HG03439 (cell line): ENCODE measurements around the gene SMIM5.
"Not testable (repeated sequence)": the region's sequence is repeated elsewhere in the genome, so short reads cannot be mapped to it uniquely, and the experiment has no call there.

Experiments used
- ATAC-seq: cut with Tn5 transposase; IDR thresholded peaks from one replicate; pipeline ENCODE4 v1.9.1; 2021; ENCODE audit warnings: mild to moderate bottlenecking, moderate library complexity; ENCODE audit not compliant: unreplicated experiment

The SMIM5 gene

GRCh38 chr17:75632863-75633485, at the start of gene SMIM5:
Gene SMIM5 (plus strand): TSS chr17:75633434. CDS start chr17:75640202, 6,768 bp downstream.
- no peak for ATAC-seq

- ATAC-seq, result no peak
These were observed 48.4 kb upstream of the SMIM5 start for GRCh38 chr17:75584849-75585175.

- ATAC-seq, result no peak
These were observed 45.3 kb upstream of the SMIM5 start, which contains the start of gene MYO15B for GRCh38 chr17:75587675-75588595. Gene MYO15B (plus strand): TSS chr17:75587800. CDS start chr17:75588058, 258 bp downstream.

- no peak for ATAC-seq
These were observed 44.6 kb upstream of the SMIM5 start for GRCh38 chr17:75588596-75589011.

GRCh38 chr17:75589012-75589918, 44.0 kb upstream of the SMIM5 start:
- ATAC-seq, result no peak

GRCh38 chr17:75589919-75590303, 43.3 kb upstream of the SMIM5 start:
- no peak for ATAC-seq

- no peak for ATAC-seq
These were observed 42.9 kb upstream of the SMIM5 start for GRCh38 chr17:75590314-75590761.

GRCh38 chr17:75590849-75591721, 42.1 kb upstream of the SMIM5 start:
- ATAC-seq, result no peak

- ATAC-seq, result no peak
These were observed 41.4 kb upstream of the SMIM5 start for GRCh38 chr17:75591722-75592302.

GRCh38 chr17:75592348-75593020, 40.8 kb upstream of the SMIM5 start:
- no peak for ATAC-seq

- ATAC-seq, result not testable (repeated sequence)
These were observed 39.8 kb upstream of the SMIM5 start for GRCh38 chr17:75593430-75593829.

- ATAC-seq, result no peak
These were observed 38.5 kb upstream of the SMIM5 start for GRCh38 chr17:75594499-75595283.

- no peak for ATAC-seq
These were observed 37.8 kb upstream of the SMIM5 start for GRCh38 chr17:75595284-75595919.

GRCh38 chr17:75595920-75596313, 37.3 kb upstream of the SMIM5 start:
- no peak for ATAC-seq

GRCh38 chr17:75596320-75597087, 36.7 kb upstream of the SMIM5 start:
- no peak for ATAC-seq

- ATAC-seq, result no peak
These were observed 31.9 kb upstream of the SMIM5 start for GRCh38 chr17:75601057-75601987.
